Loucy (cell line): ENCODE data around the gene ATXN2.

Source experiments
- H2AFZ ChIP-seq: fragments of 200-600 bp; sonication (generic); 2 replicates; pipeline ENCODE4 v1.6.0; 2016; ENCODE audit warnings: antibody characterized with exemption, mild to moderate bottlenecking, low read length, moderate library complexity
- H3F3A ChIP-seq: fragments of 200-600 bp; 2 replicates; pipeline ENCODE4 v1.6.0; 2016; ENCODE audit warnings: antibody characterized with exemption, low read depth, mild to moderate bottlenecking
- H3K27me3 ChIP-seq: fragments of 200-600 bp; sonication (generic); 2 replicates; pipeline ENCODE4 v1.6.1; 2014; ENCODE audit warnings: low read length, mild to moderate bottlenecking; ENCODE audit not compliant: insufficient read depth, poor library complexity, severe bottlenecking
- H3K36me3 ChIP-seq: fragments of 200-600 bp; sonication (generic); 2 replicates; pipeline ENCODE4 v1.6.1; 2016; ENCODE audit warnings: low read length; ENCODE audit not compliant: insufficient read depth
- H3K4me1 ChIP-seq: fragments of 200-600 bp; sonication (generic); 2 replicates; pipeline ENCODE4 v1.5.1; 2014; ENCODE audit warnings: low read length, mild to moderate bottlenecking; ENCODE audit not compliant: insufficient read depth, poor library complexity, severe bottlenecking
- H3K4me2 ChIP-seq: fragments of 200-600 bp; sonication (generic); 2 replicates; pipeline ENCODE4 v1.6.0; 2014; ENCODE audit warnings: antibody characterized with exemption, low read length, low read depth, mild to moderate bottlenecking; ENCODE audit not compliant: poor library complexity, severe bottlenecking
- H3K4me3 ChIP-seq: fragments of 200-600 bp; sonication (generic); 2 replicates; pipeline ENCODE4 v1.5.1; 2014; ENCODE audit warnings: low read length, mild to moderate bottlenecking, mixed read lengths; ENCODE audit not compliant: poor library complexity, severe bottlenecking
- H3K79me2 ChIP-seq: fragments of 200-600 bp; sonication (generic); 2 replicates; pipeline ENCODE4 v1.6.1; 2014; ENCODE audit warnings: low read length; ENCODE audit not compliant: insufficient read depth
- H3K9ac ChIP-seq: fragments of 200-600 bp; sonication (generic); 2 replicates; pipeline ENCODE4 v1.6.0; 2014; ENCODE audit warnings: mild to moderate bottlenecking, low read depth, low read length, moderate library complexity; ENCODE audit not compliant: poor library complexity, severe bottlenecking
- H3K9me2 ChIP-seq: fragments of 200-600 bp; sonication (generic); replicated peaks from 2 replicates; pipeline ENCODE4 v1.6.1; 2016; ENCODE audit warnings: low read depth, low read length, mixed read lengths
- H3K9me3 ChIP-seq: fragments of 200-600 bp; sonication (generic); 2 replicates; pipeline ENCODE4 v1.6.1; 2014; ENCODE audit warnings: mild to moderate bottlenecking, antibody characterized with exemption, low read length, low read depth; ENCODE audit not compliant: insufficient read depth
- H4K20me1 ChIP-seq: fragments of 200-600 bp; sonication (generic); 2 replicates; pipeline ENCODE4 v1.6.0; 2014; ENCODE audit warnings: antibody characterized with exemption, low read length, mild to moderate bottlenecking; ENCODE audit not compliant: insufficient read depth, poor library complexity, severe bottlenecking
- EZH2phosphoT487 ChIP-seq: fragments of 200-600 bp; IDR thresholded peaks from 2 replicates; pipeline ENCODE4 v1.6.1; 2018; ENCODE audit warnings: antibody characterized with exemption, mild to moderate bottlenecking, moderate library complexity, borderline replicate concordance
- TF ChIP-seq, protein P1 (sequence below): fragments of 200-600 bp; sonication (generic); conservative IDR thresholded peaks from 2 replicates; pipeline ENCODE4 v1.5.1; 2014; ENCODE audit warnings: mild to moderate bottlenecking, antibody characterized with exemption, low read length

Gene ATXN2

GRCh38 chr12:111434049-111434448, 165.1 kb downstream of the ATXN2 start:
- no peaks in the 10 kb centered on the region for H3K9me2 ChIP-seq
- peaks cover 10% of the 10 kb centered on the region for H3F3A ChIP-seq
- TF ChIP-seq, protein P1, sequence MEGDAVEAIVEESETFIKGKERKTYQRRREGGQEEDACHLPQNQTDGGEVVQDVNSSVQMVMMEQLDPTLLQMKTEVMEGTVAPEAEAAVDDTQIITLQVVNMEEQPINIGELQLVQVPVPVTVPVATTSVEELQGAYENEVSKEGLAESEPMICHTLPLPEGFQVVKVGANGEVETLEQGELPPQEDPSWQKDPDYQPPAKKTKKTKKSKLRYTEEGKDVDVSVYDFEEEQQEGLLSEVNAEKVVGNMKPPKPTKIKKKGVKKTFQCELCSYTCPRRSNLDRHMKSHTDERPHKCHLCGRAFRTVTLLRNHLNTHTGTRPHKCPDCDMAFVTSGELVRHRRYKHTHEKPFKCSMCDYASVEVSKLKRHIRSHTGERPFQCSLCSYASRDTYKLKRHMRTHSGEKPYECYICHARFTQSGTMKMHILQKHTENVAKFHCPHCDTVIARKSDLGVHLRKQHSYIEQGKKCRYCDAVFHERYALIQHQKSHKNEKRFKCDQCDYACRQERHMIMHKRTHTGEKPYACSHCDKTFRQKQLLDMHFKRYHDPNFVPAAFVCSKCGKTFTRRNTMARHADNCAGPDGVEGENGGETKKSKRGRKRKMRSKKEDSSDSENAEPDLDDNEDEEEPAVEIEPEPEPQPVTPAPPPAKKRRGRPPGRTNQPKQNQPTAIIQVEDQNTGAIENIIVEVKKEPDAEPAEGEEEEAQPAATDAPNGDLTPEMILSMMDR: no peak
- no peak for TF ChIP-seq EZH2phosphoT487
- H3K4me1 ChIP-seq: peaks cover 91% of the 10 kb centered on the region
- peaks cover 5% of the 10 kb centered on the region; the same call in 1 of the 2 replicates for H3K36me3 ChIP-seq
- H3K9ac ChIP-seq: peak overlapping the region; percentile 28
- H4K20me1 ChIP-seq: peaks cover 70% of the 10 kb centered on the region
- H3K4me2 ChIP-seq: peak overlapping the region; percentile 75
- H3K79me2 ChIP-seq: peaks cover 99% of the 10 kb centered on the region
- H3K9me3 ChIP-seq: no peaks in the 10 kb centered on the region
- H3K4me3 ChIP-seq: peak overlapping the region; percentile 55
- H2AFZ ChIP-seq: no peak overlapping the region
- no peaks in the 10 kb centered on the region for H3K27me3 ChIP-seq

- no peak overlapping the region for H3K4me3 ChIP-seq
- no peaks in the 10 kb centered on the region for H3K9me3 ChIP-seq
- peaks cover 6% of the 10 kb centered on the region; the same call in 1 of the 2 replicates for H3K36me3 ChIP-seq
- H3K79me2 ChIP-seq: peaks cover 99% of the 10 kb centered on the region
- no peak overlapping the region for H3K9ac ChIP-seq
- H3K4me2 ChIP-seq: no peak overlapping the region
- H4K20me1 ChIP-seq: peaks cover 56% of the 10 kb centered on the region
- H3K27me3 ChIP-seq: no peaks in the 10 kb centered on the region
- H3K4me1 ChIP-seq: peaks cover 86% of the 10 kb centered on the region
- no peaks in the 10 kb centered on the region for H3K9me2 ChIP-seq
- TF ChIP-seq, protein P1: no peak
- no peak for TF ChIP-seq EZH2phosphoT487
- H3F3A ChIP-seq: peaks cover 7% of the 10 kb centered on the region
- H2AFZ ChIP-seq: no peak overlapping the region
Measured at GRCh38 chr12:111431772-111432171, 167.3 kb downstream of the ATXN2 start.

DNA sequence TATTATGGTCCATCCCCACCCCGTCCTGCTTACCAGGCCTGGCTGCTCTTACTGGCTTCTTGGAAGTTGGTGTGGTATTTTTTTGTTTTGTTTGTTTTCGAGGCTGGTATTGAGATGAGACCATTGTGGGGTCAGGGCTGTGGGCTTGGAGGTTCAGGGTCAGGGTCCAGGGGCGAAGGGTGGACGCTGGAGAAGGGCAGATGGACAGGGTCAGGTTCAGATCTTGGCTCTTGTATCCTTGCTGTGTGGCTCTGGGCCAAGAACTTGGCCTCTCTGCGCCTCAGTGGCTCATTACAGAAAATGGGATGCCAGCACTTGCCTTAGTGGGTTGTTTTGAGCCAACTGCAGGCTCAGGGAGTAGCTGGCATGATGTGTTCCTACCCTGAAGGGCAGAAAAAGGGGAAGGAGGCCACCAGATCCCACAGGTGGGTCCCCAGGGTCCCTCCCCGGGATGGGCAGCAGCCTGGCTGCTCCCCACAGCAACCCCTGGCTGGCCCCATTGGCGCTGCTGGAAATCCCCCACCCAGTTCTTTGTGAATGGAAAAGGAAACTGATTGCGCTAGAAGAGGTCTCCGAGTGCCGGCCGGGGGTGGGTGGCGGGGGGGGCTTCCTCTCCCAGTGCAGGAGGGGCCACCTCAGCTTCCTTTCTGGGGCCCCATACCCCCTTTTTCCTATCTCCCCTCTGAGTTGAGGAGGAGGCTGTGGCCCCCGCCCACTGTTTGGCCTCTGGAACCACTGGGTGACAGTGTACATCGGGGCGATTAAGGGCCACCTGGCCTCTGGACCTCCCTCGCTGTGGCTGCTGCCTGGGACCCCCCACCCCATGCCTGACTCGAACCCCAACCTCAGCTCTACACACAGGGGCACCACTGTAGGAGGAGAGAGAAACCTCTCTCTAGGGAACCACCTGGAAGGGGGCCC, 168.4 kb downstream of the ATXN2 start:
- H3K4me1 ChIP-seq: peaks cover 86% of the 10 kb centered on the region
- H4K20me1 ChIP-seq: peaks cover 58% of the 10 kb centered on the region
- H3F3A ChIP-seq: peaks cover 7% of the 10 kb centered on the region
- H3K9ac ChIP-seq: peak overlapping the region; percentile 47
- H3K79me2 ChIP-seq: peaks cover 99% of the 10 kb centered on the region
- no peaks in the 10 kb centered on the region for H3K9me3 ChIP-seq
- no peak overlapping the region for H2AFZ ChIP-seq
- H3K4me3 ChIP-seq: peak overlapping the region; percentile 58
- peaks cover 9% of the 10 kb centered on the region; the same call in 1 of the 2 replicates for H3K36me3 ChIP-seq
- peak overlapping the region; percentile 89 for H3K4me2 ChIP-seq
- TF ChIP-seq, protein P1: no peak
- TF ChIP-seq EZH2phosphoT487: no peak
- H3K27me3 ChIP-seq: no peaks in the 10 kb centered on the region
- no peaks in the 10 kb centered on the region for H3K9me2 ChIP-seq
